GM12878 (cell line): ENCODE results near the gene LIX1. TPM values are rescaled to one million over a fixed set of nuclear protein-coding genes. Genes with fewer than 3 reads are reported as not detected.

Source experiments
- ATAC-seq: fragments of 200-7000 bp; cut with Tn5 transposase; 3 replicates; pipeline ENCODE4 v1.9.1; 2020; ENCODE audit warnings: mild to moderate bottlenecking, moderate library complexity
- BruUV-seq: library from RNA; stranded (reverse); fragments of 400-500 nt; replicated peaks from 2 replicates; lab custom pipeline; 2021; lab: Mats Ljungman, UMichigan
- CTCF ChIA-PET: fragments of 300-600 bp; sonication (Branson Sonifier 250); formaldehyde crosslinking; extraction: SDS; loops from one replicate; lab custom pipeline; 2021; ENCODE audit warnings: inconsistent platforms; lab: Yijun Ruan, JAX
- POLR2A ChIA-PET: fragments of 350-600 bp; formaldehyde crosslinking; extraction: SDS; loops from one replicate; lab custom pipeline; 2021; ENCODE audit warnings: inconsistent platforms; lab: Charles Lee
- RAD21 ChIA-PET: fragments of 300-600 bp; sonication (Branson Sonifier 250); formaldehyde crosslinking; loops from one replicate; lab custom pipeline; 2023; ENCODE audit warnings: antibody characterized with exemption; ENCODE audit not compliant: unreplicated experiment; lab: Charles Lee
- SMC1A ChIA-PET: fragments of 300-600 bp; sonication (Branson Sonifier 250); formaldehyde crosslinking; loops from one replicate; lab custom pipeline; 2023; ENCODE audit not compliant: unreplicated experiment, uncharacterized antibody; lab: Charles Lee
- DNase-seq: peaks from one replicate; pipeline ENCODE4 v3.0.0-alpha.2; 2011; ENCODE audit warnings: low read depth, low spot score
- FAIRE-seq: peaks from 3 replicates; lab custom pipeline; 2011; peaks lifted over from hg19 to GRCh38; lab: Jason Lieb, UNC
- H2AFZ ChIP-seq: 2 replicates; pipeline ENCODE4 v1.6.0; 2011; ENCODE audit warnings: low read depth, low read length, control low read depth; ENCODE audit not compliant: control insufficient read depth
- H3K27ac ChIP-seq: 2 replicates; pipeline ENCODE4 v1.5.1; 2011; ENCODE audit warnings: control low read depth; ENCODE audit not compliant: control insufficient read depth, insufficient read depth
- H3K27me3 ChIP-seq, 2 experiments: replicated peaks in 1 of 2; 2 replicates each; pipeline versions ENCODE4 v1.6.0 to v1.6.1; 2011; ENCODE audit warnings: low read length in 1 of 2; ENCODE audit not compliant: control insufficient read depth in 2 of 2, insufficient read depth in 2 of 2
- H3K36me3 ChIP-seq, 2 experiments: 2 replicates each; pipeline ENCODE4 v1.5.1; 2011; ENCODE audit warnings: low read length in 1 of 2; ENCODE audit not compliant: control insufficient read depth in 2 of 2, insufficient read depth in 2 of 2
- H3K4me1 ChIP-seq: 2 replicates; pipeline ENCODE4 v1.6.1; 2011; ENCODE audit warnings: mild to moderate bottlenecking, low read length, moderate library complexity, mixed read lengths; ENCODE audit not compliant: control insufficient read depth, insufficient read depth
- H3K4me2 ChIP-seq: 2 replicates; pipeline ENCODE4 v1.6.0; 2011; ENCODE audit warnings: control low read depth; ENCODE audit not compliant: control insufficient read depth, insufficient read depth
- H3K4me3 ChIP-seq: fragments of 200-600 bp; sonication (generic); 2 replicates; pipeline ENCODE4 v1.5.1; 2016
- H3K79me2 ChIP-seq: 2 replicates; pipeline ENCODE4 v1.6.0; 2011; ENCODE audit warnings: low read length; ENCODE audit not compliant: control insufficient read depth, insufficient read depth
- H3K9ac ChIP-seq: 2 replicates; pipeline ENCODE4 v1.8.0; 2011; ENCODE audit warnings: low read length, control low read depth, mixed read lengths; ENCODE audit not compliant: control insufficient read depth, insufficient read depth
- H3K9me3 ChIP-seq: replicated peaks from 3 replicates; pipeline ENCODE4 v1.5.1; 2011; ENCODE audit warnings: mild to moderate bottlenecking, low read length; ENCODE audit not compliant: control insufficient read depth, insufficient read depth
- H4K20me1 ChIP-seq: 2 replicates; pipeline ENCODE4 v1.6.0; 2011; ENCODE audit not compliant: control insufficient read depth, insufficient read depth
- BCLAF1 ChIP-seq: fragments of 450-650 bp; IDR thresholded peaks from 2 replicates; pipeline ENCODE4 v1.6.1; 2017; ENCODE audit warnings: antibody characterized with exemption, mild to moderate bottlenecking, moderate library complexity
- RCOR1 ChIP-seq: conservative IDR thresholded peaks from 2 replicates; pipeline ENCODE4 v1.6.1; 2012; ENCODE audit warnings: low read depth, low read length, improper control_type of control experiment
- STAT3 ChIP-seq: IDR thresholded peaks from 2 replicates; pipeline ENCODE4 v1.6.1; 2011; ENCODE audit warnings: low read depth, low read length, improper control_type of control experiment
- TCF7 ChIP-seq: IDR thresholded peaks from 2 replicates; pipeline ENCODE4 v1.6.1; 2014; ENCODE audit warnings: antibody characterized with exemption, borderline replicate concordance
- ZNF217 ChIP-seq: fragments of 450-650 bp; IDR thresholded peaks from 2 replicates; pipeline ENCODE4 v1.6.1; 2017; ENCODE audit warnings: antibody characterized with exemption, mild to moderate bottlenecking
- ZSCAN29 ChIP-seq: fragments of 450-650 bp; IDR thresholded peaks from 2 replicates; pipeline ENCODE4 v1.6.1; 2017; ENCODE audit warnings: mild to moderate bottlenecking, moderate library complexity
- WGBS: methylation state at CpG from one replicate; pipeline ENCODE4 v1.1.6; 2016; ENCODE audit warnings: low lambda C conversion rate; ENCODE audit not compliant: insufficient replicate concordance, insufficient coverage; ENCODE audit errors: missing lambda C conversion rate; 5-methylcytosine and 5-hydroxymethylcytosine counted together
- in situ Hi-C: fragments of 300-500 bp; cut with MboI; formaldehyde crosslinking; loops from 9 replicates; pipeline ENCODE4 v1.14.3; 2018; ENCODE audit warnings: mixed read lengths
- intact Hi-C: fragments of 100-400 bp; cut with micrococcal nuclease; formaldehyde crosslinking; loops from one replicate; pipeline ENCODE4 v1.14.2; 2022; ENCODE audit not compliant: unreplicated experiment
- polyA plus RNA-seq, 11 experiments: library from polyadenylated mRNA; depleted of rRNA in 4 of 11; unstranded in 6 of 11; stranded (reverse) in 5 of 11; fragments of >200 nt; fragmentation: Nextera tagmentation in 4 of 11; fragmentation: Illumina TruSeq in 1 of 11; extraction: Ambion mirVana in 4 of 11; extraction: Trizol in 1 of 11; gene quantifications; 1 replicate in 1 of 11; 2 replicates in 10 of 11; pipeline versions ENCODE4 v1.2.1 to v1.2.3, GENCODE V29; 2011 to 2016; ENCODE audit warnings: inconsistent platforms in 2 of 11, missing spikeins in 2 of 11, low read depth in 1 of 11
- total RNA-seq, 4 experiments: library from RNA; depleted of rRNA in 3 of 4; stranded (reverse); fragments of >200 nt in 3 of 4; fragmentation: Illumina TruSeq in 1 of 4; extraction: Trizol in 1 of 4; gene quantifications; 2 replicates each; pipeline versions ENCODE4 v1.2.1 to v1.2.3, GENCODE V29; 2013 to 2021

LIX1 gene
- total and polyA plus RNA-seq, 10 of the 15 experiments (the other 5 are each of a cell fraction or from before 2014, with no cell fraction given): 0.02 to 0.07 (median 0.04) TPM; not detected in 5

- ChIA-PET POLR2A (no interaction called here), CTCF (interaction anchor here (0.5 kb wide), 1 partner anchor 1497 kb away, joined by 3 read pairs; no protein-coding TSS in a partner anchor), SMC1A (no interaction called here), RAD21 (interaction anchor here (1.5 kb wide), 1 partner anchor 81 kb away, joined by 7 read pairs; the partner anchor contains the start of gene LIX1)
- 60% methylated on average over 8 of the region's 8 CpGs for WGBS
- Histone ChIP-seq H2AFZ (no peak overlapping the region), H3K27ac (no peak overlapping the region), H3K79me2 (no peaks in the 10 kb centered on the region), H3K4me3 (no peak overlapping the region), H3K36me3 (no peaks in the 10 kb centered on the region), H3K4me2 (no peak overlapping the region), H3K27me3 (no peaks in the 10 kb centered on the region), H4K20me1 (no peaks in the 10 kb centered on the region), H3K9me3 (no peaks in the 10 kb centered on the region), H3K4me1 (no peaks in the 10 kb centered on the region), H3K9ac (no peak overlapping the region)
- intact Hi-C loops: no loop called here
- DNase-seq (no peak), ATAC-seq (0 out of 3 replicates have a peak, but pooled peaks have one; percentile 20), FAIRE-seq (no peak)
- no peak for TF ChIP-seq TCF7
- no peak for TF ChIP-seq ZSCAN29
- TF ChIP-seq BCLAF1: no peak
- TF ChIP-seq STAT3: no peak
- no peak for TF ChIP-seq RCOR1
- no peak for TF ChIP-seq ZNF217
- in situ Hi-C loops: no loop called here
- BruUV-seq: no TSS peak
These were observed 80.4 kb downstream of the LIX1 start for GRCh38 chr5:97062046-97062445.
